Kidney (tissue), 14 donors: Measurements from ENCODE around the gene TNFRSF14. TPM values are rescaled to one million over a fixed set of nuclear protein-coding genes. Genes with fewer than 3 reads are reported as not detected.

Source experiments
- DNase-seq, 5 donors: peaks; one replicate each; pipeline ENCODE4 v3.0.0-alpha.2; 2013 to 2020
- FAIRE-seq: peaks from 2 replicates; lab custom pipeline; 2012; peaks lifted over from hg19 to GRCh38; lab: Jason Lieb, UNC
- H3K27ac ChIP-seq, 2 donors: one replicate each; pipeline ENCODE4 v1.7.0; 2013; ENCODE audit warnings: low read depth in 2 of 2, low read length in 2 of 2, inconsistent platforms in 1 of 2
- H3K27me3 ChIP-seq: one replicate; pipeline ENCODE4 v1.7.1; 2013; ENCODE audit warnings: low read length, inconsistent platforms; ENCODE audit not compliant: control insufficient read depth, insufficient read depth
- H3K36me3 ChIP-seq, 3 donors: one replicate each; pipeline versions ENCODE4 v1.7.0 to v1.7.1; 2013; ENCODE audit warnings: low read length in 3 of 3, control low read depth in 1 of 3, inconsistent platforms in 1 of 3; ENCODE audit not compliant: insufficient read depth in 3 of 3, control insufficient read depth in 2 of 3
- H3K4me1 ChIP-seq, 3 donors: one replicate each; pipeline versions ENCODE4 v1.7.0 to v1.7.1; 2013; ENCODE audit warnings: low read length in 3 of 3, inconsistent platforms in 1 of 3, low read depth in 1 of 3; ENCODE audit not compliant: control insufficient read depth in 2 of 3, insufficient read depth in 2 of 3
- H3K4me3 ChIP-seq, 3 donors: one replicate each; pipeline versions ENCODE4 v1.7.0 to v1.8.1; 2013; ENCODE audit warnings: low read length in 3 of 3, control low read depth in 1 of 3, inconsistent platforms in 1 of 3
- H3K9ac ChIP-seq, 3 donors: one replicate each; pipeline versions ENCODE4 v1.7.0 to v1.7.1; 2013; ENCODE audit warnings: low read length in 3 of 3, control low read depth in 1 of 3, inconsistent platforms in 1 of 3
- H3K9me3 ChIP-seq, 3 donors: one replicate each; pipeline versions ENCODE4 v1.7.0 to v1.7.1; 2013; ENCODE audit warnings: low read length in 3 of 3, control low read depth in 1 of 3, inconsistent platforms in 1 of 3; ENCODE audit not compliant: control insufficient read depth in 2 of 3, insufficient read depth in 1 of 3
- CTCF ChIP-seq: IDR thresholded peaks from 3 replicates; pipeline ENCODE4 v1.5.1; 2012; ENCODE audit warnings: mild to moderate bottlenecking, moderate library complexity, borderline replicate concordance; ENCODE audit not compliant: insufficient read depth; ENCODE audit errors: extremely low read depth
- intact Hi-C: fragments of 100-400 bp; cut with DNase I; formaldehyde crosslinking; loops from one replicate; pipeline ENCODE4 v1.11.1; 2022
- polyA plus RNA-seq: library from polyadenylated mRNA; stranded (reverse); fragments of 350-450 nt; fragmentation: Illumina TruSeq; extraction: RNeasy Lipid Tissue Mini Kit (QIAGEN cat#74804); gene quantifications from one replicate; pipeline ENCODE4 v1.2.3, GENCODE V29; 2014; ENCODE audit warnings: low read depth, low replicate concordance; ENCODE audit not compliant: insufficient read depth
- total RNA-seq: library from RNA; stranded (reverse); fragmentation: NEBNext Ultra II Directional; extraction: Animal tissue kit (Norgen Biotek cat#: 25700); gene quantifications from one replicate; pipeline ENCODE4 v1.2.1, GENCODE V29; 2021
- donor health status: control.
- donor health status: control.
- donor health status: control.
- donor health status: control.
- donor health status: control.
- donor health status: DM: yes; HTN: yes; CAD: no.
- donor health status: Normal renal cell carcinoma (clear cell type).

The TNFRSF14 gene
- total and polyA plus RNA-seq, 2 donors from 2014 or later = 95.0 to 99.1 TPM

- H3K27me3 ChIP-seq = no peaks in the 10 kb centered on the region
- intact Hi-C loops = no loop called here
- FAIRE-seq (no peak), DNase-seq (peak in 3 of 5 donors; percentile 7 to 62 (median 38))
- H3K27ac ChIP-seq = no peak overlapping the region
- H3K4me3 ChIP-seq = no peak overlapping the region
- no peaks in the 10 kb centered on the region for H3K9me3 ChIP-seq
- H3K36me3 ChIP-seq = no peaks in the 10 kb centered on the region
- no peak overlapping the region for H3K9ac ChIP-seq
- no peak for TF ChIP-seq CTCF
- H3K4me1 ChIP-seq = no peaks in the 10 kb centered on the region
Observed at GRCh38 chr1:2604844-2605508, 48.8 kb downstream of the TNFRSF14 start.

DNA sequence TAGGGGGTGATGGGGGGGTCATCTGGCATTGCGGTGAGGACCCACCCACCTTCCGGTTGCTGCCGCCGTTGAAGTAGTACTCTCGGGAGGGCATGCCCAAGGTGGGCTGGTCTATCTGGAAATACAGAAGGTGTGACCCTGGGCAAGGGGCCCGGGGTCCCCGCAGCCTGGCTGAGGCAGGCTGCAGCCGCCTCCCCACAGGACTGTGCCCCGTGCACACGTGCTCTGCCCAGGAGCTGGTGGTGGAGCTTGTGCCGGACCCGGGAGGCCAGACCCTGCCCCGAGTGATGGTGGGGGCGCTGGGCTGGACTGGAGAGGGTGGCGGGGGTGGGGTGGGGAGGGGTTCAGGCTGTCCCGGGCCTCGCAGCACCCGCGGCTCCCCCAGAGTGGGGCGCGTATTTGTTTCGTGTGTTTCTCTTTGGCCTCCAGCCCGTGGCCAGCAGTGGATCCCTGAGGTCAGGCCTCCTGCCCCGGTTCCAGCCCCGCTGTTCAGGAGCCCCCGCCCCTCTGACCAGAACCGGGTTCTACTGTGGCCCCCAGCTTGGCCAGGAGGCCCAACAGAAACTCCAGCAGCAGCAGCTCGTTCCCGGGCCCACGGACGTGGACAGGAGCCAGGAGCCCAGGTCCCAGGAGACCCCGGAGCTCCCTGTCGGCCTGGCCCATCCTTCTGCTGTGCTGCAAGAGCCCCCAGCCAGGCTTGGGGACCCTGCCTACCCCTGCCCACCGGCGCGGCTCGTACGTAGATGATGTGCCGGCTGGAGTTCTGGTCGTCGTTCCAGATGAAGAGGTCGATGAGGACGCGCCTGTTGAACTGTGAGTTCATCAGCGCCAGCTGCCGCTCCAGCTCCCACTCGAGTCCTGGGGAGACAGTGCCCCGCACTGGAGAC is 49.6 kb downstream of the TNFRSF14 start:
- H3K9ac ChIP-seq = no peak overlapping the region
- no peaks in the 10 kb centered on the region for H3K36me3 ChIP-seq
- no peak for TF ChIP-seq CTCF
- H3K9me3 ChIP-seq = no peaks in the 10 kb centered on the region
- H3K4me3 ChIP-seq = no peak overlapping the region
- intact Hi-C loops = no loop called here
- DNase-seq (peak in 3 of 5 donors; percentile 7 to 77 (median 40)), FAIRE-seq (no peak)
- H3K4me1 ChIP-seq = no peaks in the 10 kb centered on the region
- no peak overlapping the region for H3K27ac ChIP-seq
- no peaks in the 10 kb centered on the region for H3K27me3 ChIP-seq

DNA sequence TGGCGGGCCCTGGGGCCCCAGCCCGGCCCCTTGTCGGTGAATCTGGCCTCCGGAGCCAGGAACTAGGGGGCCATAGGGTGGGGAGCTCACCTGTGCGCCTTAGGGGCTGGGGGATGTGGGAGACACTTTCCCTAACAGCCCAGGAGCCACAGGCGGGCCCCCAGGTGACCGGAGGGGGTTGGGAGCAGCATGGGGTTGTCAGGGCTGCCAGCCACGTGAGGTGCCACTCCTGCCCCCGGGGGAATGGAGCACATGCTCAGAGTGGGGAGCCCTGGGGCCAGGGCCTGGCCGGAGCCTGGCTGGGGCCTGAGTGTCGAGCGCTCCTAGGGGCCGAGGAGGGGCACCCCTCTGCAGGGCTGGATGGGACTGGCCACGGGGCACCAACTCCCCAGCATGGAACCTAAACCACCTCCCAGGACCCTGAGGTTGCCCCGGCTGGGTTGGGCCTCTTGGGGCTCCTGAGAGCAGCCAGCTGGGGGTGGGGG is 50.3 kb downstream of the TNFRSF14 start:
- peak in 3 of 5 donors; percentile 9 to 69 (median 41) for DNase-seq
- TF ChIP-seq CTCF = no peak
- Histone ChIP-seq H3K36me3 (no peaks in the 10 kb centered on the region), H3K9ac (no peak overlapping the region), H3K4me1 (no peaks in the 10 kb centered on the region), H3K27ac (no peak overlapping the region), H3K27me3 (no peaks in the 10 kb centered on the region), H3K4me3 (no peak overlapping the region), H3K9me3 (no peaks in the 10 kb centered on the region)
- intact Hi-C loops = no loop called here
- FAIRE-seq = no peak
